WTC11 (cell line): ENCODE results near the gene LYPD6.

Source experiments
- AFF4 ChIP-seq: sonication (generic); formaldehyde crosslinking; IDR thresholded peaks from 2 replicates; pipeline ENCODE4 v1.8.1; 2023; ENCODE audit warnings: mild to moderate bottlenecking, missing genetic modification reagents, borderline replicate concordance
- CBFB ChIP-seq: sonication (generic); formaldehyde crosslinking; IDR thresholded peaks from 2 replicates; pipeline ENCODE4 v1.8.1; 2022; ENCODE audit warnings: mild to moderate bottlenecking, low read depth, missing genetic modification reagents
- CREB1 ChIP-seq: sonication (generic); formaldehyde crosslinking; IDR thresholded peaks from 2 replicates; pipeline ENCODE4 v1.8.0; 2023; ENCODE audit warnings: mild to moderate bottlenecking, missing genetic modification reagents
- CTCF ChIP-seq: fragments of 200-600 bp; IDR thresholded peaks from 2 replicates; pipeline ENCODE4 v1.8.0; 2022; ENCODE audit warnings: antibody characterized with exemption
- E2F1 ChIP-seq: sonication (generic); formaldehyde crosslinking; IDR thresholded peaks from 2 replicates; pipeline ENCODE4 v1.8.0; 2022; ENCODE audit warnings: mild to moderate bottlenecking, missing genetic modification reagents
- HMGXB4 ChIP-seq: sonication (generic); formaldehyde crosslinking; IDR thresholded peaks from 2 replicates; pipeline ENCODE4 v1.8.1; 2023; ENCODE audit warnings: mild to moderate bottlenecking, moderate library complexity, missing genetic modification reagents
- IRF1 ChIP-seq: sonication (generic); formaldehyde crosslinking; IDR thresholded peaks from 2 replicates; pipeline ENCODE4 v1.8.0; 2023; ENCODE audit warnings: missing genetic modification reagents
- KAT7 ChIP-seq: sonication (generic); formaldehyde crosslinking; IDR thresholded peaks from 2 replicates; pipeline ENCODE4 v1.8.1; 2023; ENCODE audit warnings: missing genetic modification reagents, mild to moderate bottlenecking, borderline replicate concordance
- MAX ChIP-seq: sonication (generic); formaldehyde crosslinking; IDR thresholded peaks from 2 replicates; pipeline ENCODE4 v1.8.0; 2022; ENCODE audit warnings: mild to moderate bottlenecking, missing genetic modification reagents
- MYBL2 ChIP-seq: sonication (generic); formaldehyde crosslinking; IDR thresholded peaks from 2 replicates; pipeline ENCODE4 v1.8.1; 2023; ENCODE audit warnings: mild to moderate bottlenecking, moderate library complexity, missing genetic modification reagents
- NFE2L1 ChIP-seq: sonication (generic); formaldehyde crosslinking; IDR thresholded peaks from 2 replicates; pipeline ENCODE4 v1.8.1; 2023; ENCODE audit warnings: missing genetic modification reagents
- USF2 ChIP-seq: sonication (generic); formaldehyde crosslinking; IDR thresholded peaks from 2 replicates; pipeline ENCODE4 v1.8.1; 2023; ENCODE audit warnings: mild to moderate bottlenecking, missing genetic modification reagents, moderate library complexity
- ZNF138 ChIP-seq: sonication (generic); formaldehyde crosslinking; conservative IDR thresholded peaks from 2 replicates; pipeline ENCODE4 v1.8.1; 2022; ENCODE audit warnings: mild to moderate bottlenecking, moderate library complexity, missing genetic modification reagents

GRCh38 chr2:149446748-149447147 is 116.4 kb downstream of the LYPD6 start:
- TF ChIP-seq CTCF, result no peak
- TF ChIP-seq IRF1, result no peak
- TF ChIP-seq E2F1, result no peak
- TF ChIP-seq USF2 (CRISPR knock-in tag), result no peak
- no peak for TF ChIP-seq AFF4 (CRISPR knock-in tag)
- no peak for TF ChIP-seq CREB1 (CRISPR knock-in tag)
- no peak for TF ChIP-seq HMGXB4 (CRISPR knock-in tag)
- no peak for TF ChIP-seq CBFB (CRISPR knock-in tag)
- no peak for TF ChIP-seq NFE2L1 (CRISPR knock-in tag)
- no peak for TF ChIP-seq ZNF138
- no peak for TF ChIP-seq MAX
- TF ChIP-seq MYBL2 (CRISPR knock-in tag), result no peak
- TF ChIP-seq KAT7 (CRISPR knock-in tag), result no peak
